Ovary (tissue), 3 donors: ENCODE measurements around the gene SPPL2C.

Source experiments
- EP300 ChIP-seq: sonication (generic); formaldehyde crosslinking; IDR thresholded peaks from one replicate; pipeline ENCODE4 v1.6.1; 2017; ENCODE audit warnings: antibody characterized with exemption
- POLR2A ChIP-seq: fragments of 450-650 bp; IDR thresholded peaks from one replicate; pipeline ENCODE4 v1.6.1; 2017; ENCODE audit warnings: antibody characterized with exemption, mild to moderate bottlenecking, moderate library complexity
- TF ChIP-seq, protein P1 (sequence below), 3 donors: fragments of 450-650 bp in 2 of 3; fragments of 200-600 bp in 1 of 3; IDR thresholded peaks; one replicate each; pipeline versions ENCODE4 v1.5.1 to v1.8.0; 2016 to 2022; ENCODE audit warnings: antibody characterized with exemption in 3 of 3, mild to moderate bottlenecking in 1 of 3
- donor health status: DM: no; HTN: no; CAD: no.

DNA sequence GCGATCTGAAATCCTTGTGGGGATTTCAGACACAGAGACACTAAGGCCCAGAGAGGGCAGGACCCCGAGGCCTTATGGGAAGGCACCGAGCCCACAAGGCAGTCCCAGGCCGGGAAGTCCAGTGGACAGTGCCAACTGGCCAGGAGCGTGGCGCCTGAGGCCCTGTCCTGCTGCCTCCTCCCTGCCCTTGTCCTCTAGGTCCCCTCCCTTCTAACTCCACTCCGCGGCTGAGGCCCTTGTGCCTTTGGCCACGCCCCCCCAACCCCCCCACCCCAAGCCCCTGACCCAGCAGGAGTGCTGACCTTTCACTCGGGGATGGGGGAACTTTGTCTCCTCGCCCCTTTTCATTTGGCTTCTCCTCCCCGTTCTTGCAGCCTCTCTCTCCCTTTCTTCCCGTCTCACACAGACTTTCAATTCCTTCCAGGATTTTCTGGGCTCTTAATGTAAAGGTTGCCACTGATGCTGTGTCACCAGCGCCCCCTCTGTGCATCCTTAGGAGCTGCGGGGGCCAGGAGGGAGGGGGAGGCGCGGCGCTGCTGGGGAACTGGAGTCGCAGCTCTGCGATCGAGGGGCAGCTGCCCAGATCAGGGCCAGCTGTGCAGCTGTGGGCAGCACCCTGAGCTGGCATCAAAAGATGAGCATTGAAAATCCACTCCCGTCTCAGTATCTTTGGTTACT lies 31.5 kb upstream of the SPPL2C start:
- TF ChIP-seq, protein P1, sequence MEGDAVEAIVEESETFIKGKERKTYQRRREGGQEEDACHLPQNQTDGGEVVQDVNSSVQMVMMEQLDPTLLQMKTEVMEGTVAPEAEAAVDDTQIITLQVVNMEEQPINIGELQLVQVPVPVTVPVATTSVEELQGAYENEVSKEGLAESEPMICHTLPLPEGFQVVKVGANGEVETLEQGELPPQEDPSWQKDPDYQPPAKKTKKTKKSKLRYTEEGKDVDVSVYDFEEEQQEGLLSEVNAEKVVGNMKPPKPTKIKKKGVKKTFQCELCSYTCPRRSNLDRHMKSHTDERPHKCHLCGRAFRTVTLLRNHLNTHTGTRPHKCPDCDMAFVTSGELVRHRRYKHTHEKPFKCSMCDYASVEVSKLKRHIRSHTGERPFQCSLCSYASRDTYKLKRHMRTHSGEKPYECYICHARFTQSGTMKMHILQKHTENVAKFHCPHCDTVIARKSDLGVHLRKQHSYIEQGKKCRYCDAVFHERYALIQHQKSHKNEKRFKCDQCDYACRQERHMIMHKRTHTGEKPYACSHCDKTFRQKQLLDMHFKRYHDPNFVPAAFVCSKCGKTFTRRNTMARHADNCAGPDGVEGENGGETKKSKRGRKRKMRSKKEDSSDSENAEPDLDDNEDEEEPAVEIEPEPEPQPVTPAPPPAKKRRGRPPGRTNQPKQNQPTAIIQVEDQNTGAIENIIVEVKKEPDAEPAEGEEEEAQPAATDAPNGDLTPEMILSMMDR (IDR thresholded peaks at IDR 0.05) = no peak
- TF ChIP-seq POLR2A (no peak), EP300 (no peak)
